ENCODE measurements around the gene DAB2IP. TPM values are rescaled to one million over a fixed set of nuclear protein-coding genes. Genes with fewer than 3 reads are reported as not detected.
A peak's percentile ranks its signal among the peaks of the same experiment; 100 is the strongest.

Gene DAB2IP
- total RNA-seq, 1 experiment from 2014 or later = 31.0 TPM

GRCh38 chr9:121822093-121823085, 171.0 kb downstream of the DAB2IP start:
- DNase-seq (ENCODE audit: low read depth, low spot score) (no peak), ATAC-seq (no peak)
- H3K4me3 ChIP-seq (replicated peaks in 1 of 2; ENCODE audit: low read depth in 1 of 2, low read length in 2 of 2) = no peak overlapping the region
- no peaks in the 10 kb centered on the region for H4K20me1 ChIP-seq (ENCODE audit: insufficient read depth)
- no peaks in the 10 kb centered on the region for H3K9me3 ChIP-seq (ENCODE audit: control insufficient read depth in 1 of 2, insufficient read depth in 1 of 2, low read depth in 1 of 2, low read length in 2 of 2)
- ChIA-PET CTCF (interaction anchor here (0.6 kb wide), 1 partner anchor 137 kb away, joined by 3 read pairs; no protein-coding TSS in a partner anchor), RAD21 (ENCODE audit: low non-redundant PET in 1 of 2, low total read pairs in 2 of 2, uncharacterized antibody in 2 of 2, unreplicated experiment in 2 of 2) (no interaction called here), POLR2A (no interaction called here)
- H3K27ac ChIP-seq (ENCODE audit: low read depth, low read length) = no peak overlapping the region
- H2AFZ ChIP-seq (ENCODE audit: low read depth, low read length, poor library complexity, severe bottlenecking) = no peak overlapping the region
- intact Hi-C loops (cut with micrococcal nuclease) = no loop called here
- no peaks in the 10 kb centered on the region for H3K9me2 ChIP-seq (ENCODE audit: insufficient read depth)
- TF ChIP-seq JUND (IDR thresholded peaks at IDR 0.05) (peak; percentile 56; the same call in 1 of the 2 replicates), FOSL1 (IDR thresholded peaks at IDR 0.05; ENCODE audit: low read depth) (peak; percentile 52; the same call in 1 of the 2 replicates), MAX (IDR thresholded peaks at IDR 0.05) (peak; percentile 90), CTCF (IDR thresholded peaks at IDR 0.05 in 2 of 3, conservative IDR thresholded peaks at IDR 0.05 in 1 of 3; ENCODE audit: borderline replicate concordance in 1 of 3, insufficient read depth in 1 of 3, low read depth in 2 of 3, low read length in 2 of 3) (no peak)
- peak overlapping the region; percentile 28; the same call in 1 of the 2 replicates for H3K4me2 ChIP-seq (ENCODE audit: low read length)
- no peaks in the 10 kb centered on the region for H3K79me2 ChIP-seq (ENCODE audit: insufficient read depth, low read length)
- peaks cover 0 to 15% of the 10 kb centered on the region in 2 experiments; a peak in 2 of 4 replicates for H3K4me1 ChIP-seq (ENCODE audit: control insufficient read depth in 1 of 2, insufficient read depth in 2 of 2, low read length in 2 of 2)
- no peaks in the 10 kb centered on the region for H3K36me3 ChIP-seq (ENCODE audit: control insufficient read depth in 1 of 2, insufficient read depth in 2 of 2, low read length in 2 of 2)
- H3K9ac ChIP-seq (ENCODE audit: low read length) = no peak overlapping the region
- BruUV-seq (replicated peaks) = no TSS peak
- H3K27me3 ChIP-seq (ENCODE audit: insufficient read depth, low read length) = peaks cover 5% of the 10 kb centered on the region; the same call in 1 of the 2 replicates

All from HCT116 (cell line).